Right atrium auricular region (tissue), 2 donors: Measurements from ENCODE around the gene FOXR1. TPM values are rescaled to one million over a fixed set of nuclear protein-coding genes. Genes with fewer than 3 reads are reported as not detected.

Experiments used
- DNase-seq: peaks from one replicate; pipeline ENCODE4 v3.0.0-alpha.2; 2019; ENCODE audit warnings: low spot score
- H3K27ac ChIP-seq, 2 donors: fragments of 200-600 bp; sonication (generic); 1 replicate in 1 of 2; 2 replicates in 1 of 2; pipeline ENCODE4 v1.5.1; 2016 to 2019
- H3K27me3 ChIP-seq, 2 donors: fragments of 200-600 bp; sonication (generic); one replicate each; pipeline versions ENCODE4 v1.5.1 to v1.6.0; 2017 to 2019
- H3K36me3 ChIP-seq: fragments of 200-600 bp; sonication (generic); one replicate; pipeline ENCODE4 v1.5.1; 2016
- H3K4me1 ChIP-seq, 2 donors: fragments of 200-600 bp; sonication (generic); one replicate each; pipeline versions ENCODE4 v1.5.1 to v1.6.0; 2017 to 2019
- H3K4me3 ChIP-seq, 2 donors: fragments of 200-600 bp; sonication (generic); 1 replicate in 1 of 2; 2 replicates in 1 of 2; pipeline ENCODE4 v1.5.1; 2017 to 2019; ENCODE audit warnings: mild to moderate bottlenecking in 1 of 2, moderate library complexity in 1 of 2
- H3K9me3 ChIP-seq, 2 donors: fragments of 200-600 bp; sonication (generic); one replicate each; pipeline ENCODE4 v1.5.1; 2019
- CTCF ChIP-seq, 2 donors: fragments of 200-600 bp; sonication (generic); IDR thresholded peaks; one replicate each; pipeline ENCODE4 v1.5.1; 2019; ENCODE audit warnings: antibody characterized with exemption in 2 of 2
- total RNA-seq, 2 donors: library from RNA; depleted of rRNA; stranded (reverse); fragments of >200 nt; gene quantifications; one replicate each; pipeline ENCODE4 v1.1.0, GENCODE V29; 2016

Gene FOXR1
- total RNA-seq, 2 donors from 2014 or later: not detected

DNA sequence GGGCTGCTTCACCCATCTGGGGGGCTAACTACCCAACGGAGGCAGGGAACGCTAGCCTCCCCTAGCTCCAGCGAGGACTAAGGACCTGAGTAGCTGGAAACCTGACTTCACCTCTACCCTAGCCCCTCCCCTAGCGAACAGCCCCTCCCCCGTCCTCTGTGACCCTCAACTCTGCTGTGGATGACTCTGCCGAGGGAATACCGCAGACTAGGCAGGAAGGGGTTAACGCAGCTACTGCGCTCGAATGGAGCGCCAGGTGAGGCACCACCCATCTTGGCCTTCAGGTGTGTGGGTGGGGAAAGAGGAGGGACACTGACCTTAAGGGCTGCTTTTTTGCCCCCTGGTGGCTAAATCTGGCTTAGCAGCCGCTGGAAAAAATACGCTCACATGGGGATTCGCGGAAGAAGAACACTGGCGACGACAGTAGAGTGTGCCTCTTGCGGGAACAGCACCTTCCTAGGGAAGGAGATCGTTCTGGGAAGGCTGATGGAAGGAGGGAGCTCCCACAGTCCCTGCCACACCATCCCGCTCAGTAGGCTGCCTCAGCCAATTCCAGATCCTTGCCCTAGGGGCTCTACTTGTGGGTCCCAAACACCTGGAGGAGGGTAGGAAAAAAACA lies 41.4 kb upstream of the FOXR1 start:
- peak; percentile 89 for DNase-seq
- Histone ChIP-seq H3K36me3 (no peaks in the 10 kb centered on the region), H3K4me1 (peaks cover 0 to 47% of the 10 kb centered on the region in 2 donors), H3K27me3 (no peaks in the 10 kb centered on the region), H3K9me3 (no peaks in the 10 kb centered on the region), H3K4me3 (peak overlapping the region; percentile 59 to 82), H3K27ac (peak overlapping the region; percentile 98 to 99)
- peak; percentile 90 to 98 for TF ChIP-seq CTCF (IDR thresholded peaks at IDR 0.05)

GRCh38 chr11:118931571-118931970 lies 40.0 kb upstream of the FOXR1 start:
- H3K36me3 ChIP-seq: no peaks in the 10 kb centered on the region
- TF ChIP-seq CTCF (IDR thresholded peaks at IDR 0.05): no peak
- no peak for DNase-seq
- H3K4me1 ChIP-seq: peaks cover 0 to 39% of the 10 kb centered on the region in 2 donors
- H3K27me3 ChIP-seq: no peaks in the 10 kb centered on the region
- no peaks in the 10 kb centered on the region for H3K9me3 ChIP-seq
- H3K27ac ChIP-seq: no peak overlapping the region
- no peak overlapping the region for H3K4me3 ChIP-seq

DNA sequence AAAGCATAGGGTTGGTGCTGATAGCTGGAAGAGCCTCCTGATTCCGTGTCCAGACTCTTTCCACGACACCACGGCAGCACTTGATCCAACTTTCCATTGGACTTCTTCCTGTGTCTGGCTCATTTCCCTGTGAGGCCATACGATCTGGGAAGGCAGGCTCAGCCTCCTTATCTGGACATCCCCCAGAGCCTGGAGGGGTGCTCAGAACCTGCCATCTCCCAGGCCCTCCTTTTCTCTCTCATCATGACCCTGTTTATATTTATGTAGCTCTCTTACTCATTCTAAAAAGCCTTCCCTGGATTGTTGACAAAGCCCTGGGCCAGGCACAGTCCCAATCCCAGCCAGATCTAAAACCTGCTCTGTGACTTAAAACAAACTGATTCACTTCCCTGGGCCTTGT lies 38.1 kb upstream of the FOXR1 start:
- H3K4me3 ChIP-seq: no peak overlapping the region
- DNase-seq: no peak
- no peaks in the 10 kb centered on the region for H3K9me3 ChIP-seq
- no peaks in the 10 kb centered on the region for H3K27me3 ChIP-seq
- peaks cover 0 to 25% of the 10 kb centered on the region in 2 donors for H3K4me1 ChIP-seq
- H3K36me3 ChIP-seq: no peaks in the 10 kb centered on the region
- peak overlapping the region; percentile 29 to 55 for H3K27ac ChIP-seq
- no peak for TF ChIP-seq CTCF (IDR thresholded peaks at IDR 0.05)

- H3K4me1 ChIP-seq: peaks cover 0 to 19% of the 10 kb centered on the region in 2 donors
- H3K4me3 ChIP-seq: no peak overlapping the region
- no peaks in the 10 kb centered on the region for H3K36me3 ChIP-seq
- H3K27ac ChIP-seq: no peak overlapping the region
- H3K9me3 ChIP-seq: no peaks in the 10 kb centered on the region
- no peaks in the 10 kb centered on the region for H3K27me3 ChIP-seq
- TF ChIP-seq CTCF (IDR thresholded peaks at IDR 0.05): no peak
- DNase-seq: no peak
Measured at GRCh38 chr11:118935376-118935775, 36.2 kb upstream of the FOXR1 start.

DNA sequence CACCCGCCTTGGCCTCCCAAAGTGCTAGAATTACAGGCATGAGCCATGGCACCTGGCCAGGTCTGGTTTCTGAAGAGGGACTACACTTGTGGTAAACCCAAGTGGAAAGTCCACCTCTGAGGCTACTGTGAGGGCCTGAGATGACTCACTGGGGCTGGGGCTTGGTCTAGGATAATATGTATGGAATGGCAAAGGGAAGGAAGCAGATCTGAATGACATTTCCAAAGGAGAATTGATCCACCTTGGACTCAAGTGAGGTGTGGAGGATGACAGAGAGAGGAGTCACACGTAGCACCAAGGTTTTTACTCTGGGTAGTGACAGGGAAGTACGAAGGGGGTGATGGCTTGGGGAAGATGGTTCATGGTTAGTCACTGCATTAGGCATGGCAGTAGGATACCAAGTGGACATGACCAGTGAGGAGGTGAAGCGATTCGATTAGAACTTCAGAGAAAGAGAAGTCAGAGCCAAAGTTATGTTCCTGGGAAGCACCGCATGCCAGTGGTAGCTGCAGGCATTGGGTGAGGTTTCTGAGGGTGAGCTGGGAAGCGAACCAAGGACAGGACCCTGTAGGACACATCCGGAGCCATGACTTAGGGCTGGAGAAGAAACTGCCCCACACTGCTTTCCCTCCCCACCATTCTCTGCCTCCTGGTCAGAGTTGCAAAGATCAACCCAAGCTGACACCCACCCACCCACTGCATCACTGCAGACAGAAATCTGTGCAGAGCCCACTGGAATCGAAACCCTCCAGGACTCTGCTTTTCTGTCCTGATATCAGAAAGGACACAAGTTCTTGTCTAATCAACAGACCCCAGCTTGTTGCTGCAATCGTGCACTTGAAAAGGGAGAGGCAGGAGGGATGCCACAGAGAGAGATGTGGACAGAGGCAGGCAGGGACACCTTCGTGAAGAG lies 32.8 kb upstream of the FOXR1 start:
- Histone ChIP-seq H3K27me3 (no peaks in the 10 kb centered on the region), H3K36me3 (no peaks in the 10 kb centered on the region), H3K27ac (no peak overlapping the region), H3K9me3 (no peaks in the 10 kb centered on the region), H3K4me3 (no peak overlapping the region), H3K4me1 (peaks cover 0 to 5% of the 10 kb centered on the region in 2 donors)
- no peak for DNase-seq
- no peak for TF ChIP-seq CTCF (IDR thresholded peaks at IDR 0.05)
